HepG2 (cell line): ENCODE results near the gene FBXO24. TPM values are rescaled to one million over a fixed set of nuclear protein-coding genes. Genes with fewer than 3 reads are reported as not detected.

ENCODE experiments used
- ATAC-seq: fragments of 200-7000 bp; cut with Tn5 transposase; 3 replicates; pipeline ENCODE4 v1.9.1; 2020; ENCODE audit warnings: mild to moderate bottlenecking, moderate library complexity
- BruUV-seq: library from RNA; stranded (reverse); fragments of 400-500 nt; replicated peaks from 2 replicates; lab custom pipeline; 2021; lab: Mats Ljungman, UMichigan
- CTCF ChIA-PET: fragments of 300-600 bp; formaldehyde crosslinking; extraction: SDS; loops from one replicate; lab custom pipeline; 2021; ENCODE audit warnings: low total read pairs, inconsistent platforms, low intra/inter-chr PET ratio; lab: Yijun Ruan, JAX
- POLR2A ChIA-PET: fragments of 350-600 bp; sonication (Branson Sonifier 250); formaldehyde crosslinking; loops from one replicate; lab custom pipeline; 2020; ENCODE audit warnings: antibody characterized with exemption, inconsistent platforms; lab: Yijun Ruan, JAX
- DNase-seq: peaks from one replicate; pipeline ENCODE4 v3.0.0-alpha.2; 2015; ENCODE audit warnings: low spot score
- FAIRE-seq: peaks from 3 replicates; lab custom pipeline; 2011; peaks lifted over from hg19 to GRCh38; lab: Jason Lieb, UNC
- H2AFZ ChIP-seq: one replicate; pipeline ENCODE4 v1.6.1; 2011; ENCODE audit warnings: low read length, inconsistent platforms
- H3K27ac ChIP-seq: fragments of 300-600 bp; 3 replicates; pipeline ENCODE4 v1.8.0; 2011; ENCODE audit warnings: mixed run types, mild to moderate bottlenecking, mixed read lengths, low read length, inconsistent platforms; ENCODE audit not compliant: insufficient read depth; ENCODE audit errors: extremely low read length
- H3K27me3 ChIP-seq, 2 experiments: fragments of 200-600 bp in 1 of 2; 2 replicates in 1 of 2; 3 replicates in 1 of 2; pipeline versions ENCODE4 v1.6.0 to v1.8.0; 2011; ENCODE audit warnings: low read length in 2 of 2, mild to moderate bottlenecking in 2 of 2, moderate library complexity in 2 of 2, inconsistent platforms in 1 of 2; ENCODE audit not compliant: insufficient read depth in 2 of 2, control insufficient read depth in 1 of 2
- H3K36me3 ChIP-seq, 2 experiments: fragments of 200-600 bp in 1 of 2; replicated peaks in 1 of 2; 2 replicates in 1 of 2; 3 replicates in 1 of 2; pipeline versions ENCODE4 v1.5.1 to v1.8.0; 2011; ENCODE audit warnings: low read length in 2 of 2, inconsistent platforms in 1 of 2; ENCODE audit not compliant: insufficient read depth in 2 of 2, control insufficient read depth in 1 of 2
- H3K4me1 ChIP-seq: 2 replicates; pipeline ENCODE4 v1.5.1; 2012; ENCODE audit warnings: low read length, inconsistent platforms; ENCODE audit not compliant: insufficient read depth
- H3K4me2 ChIP-seq: 2 replicates; pipeline ENCODE4 v1.6.0; 2011; ENCODE audit warnings: low read depth, low read length, inconsistent platforms
- H3K4me3 ChIP-seq, 3 experiments: fragments of 200-600 bp in 1 of 3; sonication (generic), shearing (Covaris generic) in 1 of 3; replicated peaks in 1 of 3; 2 replicates each; pipeline ENCODE4 v1.5.1; 2011 to 2016; ENCODE audit warnings: low read length in 3 of 3, inconsistent platforms in 2 of 3, low read depth in 2 of 3, mild to moderate bottlenecking in 2 of 3, control low read depth in 1 of 3, mixed read lengths in 1 of 3; ENCODE audit not compliant: insufficient read depth in 1 of 3
- H3K79me2 ChIP-seq: one replicate; pipeline ENCODE4 v1.6.1; 2011; ENCODE audit warnings: low read length, inconsistent platforms; ENCODE audit not compliant: insufficient read depth
- H3K9ac ChIP-seq: 2 replicates; pipeline ENCODE4 v1.6.0; 2011; ENCODE audit warnings: mild to moderate bottlenecking, low read depth, low read length, inconsistent platforms; ENCODE audit not compliant: insufficient read depth
- H3K9me3 ChIP-seq: 2 replicates; pipeline ENCODE4 v1.5.1; 2012; ENCODE audit warnings: mild to moderate bottlenecking, low read length
- H4K20me1 ChIP-seq: 2 replicates; pipeline ENCODE4 v1.6.0; 2011; ENCODE audit warnings: inconsistent platforms, mild to moderate bottlenecking, low read length, moderate library complexity; ENCODE audit not compliant: insufficient read depth
- ARNT ChIP-seq: fragments of 450-650 bp; IDR thresholded peaks from 2 replicates; pipeline ENCODE4 v1.6.1; 2017
- CAMTA2 ChIP-seq: sonication (generic); formaldehyde crosslinking; IDR thresholded peaks from 2 replicates; pipeline ENCODE4 v1.4.0; 2020; ENCODE audit warnings: mild to moderate bottlenecking, missing genetic modification reagents, borderline replicate concordance
- IKZF1 ChIP-seq: fragments of 450-650 bp; IDR thresholded peaks from 2 replicates; pipeline ENCODE4 v1.7.1; 2016
- JUNB ChIP-seq: sonication (generic); formaldehyde crosslinking; IDR thresholded peaks from 2 replicates; pipeline ENCODE4 v1.8.0; 2022; ENCODE audit warnings: missing genetic modification reagents, mild to moderate bottlenecking, borderline replicate concordance
- KMT2B ChIP-seq: IDR thresholded peaks from 2 replicates; pipeline ENCODE4 v1.6.1; 2016; ENCODE audit warnings: missing genetic modification reagents, missing compliant biosample characterization
- NR2C2 ChIP-seq: sonication (generic); formaldehyde crosslinking; IDR thresholded peaks from 2 replicates; pipeline ENCODE4 v1.4.0; 2020; ENCODE audit warnings: missing genetic modification reagents, mild to moderate bottlenecking, moderate library complexity, borderline replicate concordance
- SAP130 ChIP-seq: IDR thresholded peaks from 2 replicates; pipeline ENCODE4 v1.6.1; 2016; ENCODE audit warnings: low read depth
- SMARCE1 ChIP-seq: fragments of 450-650 bp; IDR thresholded peaks from 2 replicates; pipeline ENCODE4 v1.6.1; 2017; ENCODE audit warnings: borderline replicate concordance
- STAG1 ChIP-seq: sonication (generic); formaldehyde crosslinking; IDR thresholded peaks from 2 replicates; pipeline ENCODE4 v1.4.0; 2020; ENCODE audit warnings: missing genetic modification reagents
- ZNF143 ChIP-seq: sonication (generic); formaldehyde crosslinking; IDR thresholded peaks from 2 replicates; pipeline ENCODE4 v1.4.0; 2020; ENCODE audit warnings: missing genetic modification reagents
- ZNF484 ChIP-seq: sonication (generic); formaldehyde crosslinking; IDR thresholded peaks from 2 replicates; pipeline ENCODE4 v1.5.1; 2020; ENCODE audit warnings: mild to moderate bottlenecking, low read depth, missing genetic modification reagents, borderline replicate concordance
- ZNF503 ChIP-seq: sonication (generic); formaldehyde crosslinking; IDR thresholded peaks from 2 replicates; pipeline ENCODE4 v1.4.0; 2020; ENCODE audit warnings: missing genetic modification reagents
- ZNF816 ChIP-seq: sonication (generic); formaldehyde crosslinking; IDR thresholded peaks from 2 replicates; pipeline ENCODE4 v1.8.0; 2022; ENCODE audit warnings: missing genetic modification reagents, mild to moderate bottlenecking, borderline replicate concordance
- WGBS: methylation state at CpG from one replicate; pipeline ENCODE4 v1.1.6; 2017; ENCODE audit warnings: low lambda C conversion rate; 5-methylcytosine and 5-hydroxymethylcytosine counted together
- in situ Hi-C: cut with HindIII; loops from 2 replicates; pipeline ENCODE4 v1.10.0; 2017; ENCODE audit warnings: low pct_unique_long_range_greater_than_20kb; ENCODE audit not compliant: extremely low pct_ligation_motif_present
- intact Hi-C: fragments of 100-400 bp; cut with micrococcal nuclease; formaldehyde crosslinking; loops from one replicate; pipeline ENCODE4 v1.10.0; 2022; ENCODE audit not compliant: unreplicated experiment
- polyA plus RNA-seq, 8 experiments: library from polyadenylated mRNA; depleted of rRNA in 3 of 8; stranded (reverse) in 7 of 8; unstranded in 1 of 8; fragments of >200 nt; fragmentation: Illumina TruSeq in 4 of 8; extraction: Trizol in 4 of 8; gene quantifications; 2 replicates each; pipeline versions ENCODE4 v1.2.1 to v1.2.3, GENCODE V29; 2011 to 2016; ENCODE audit warnings: low read depth in 4 of 8, missing spikeins in 1 of 8, mixed read lengths in 1 of 8; ENCODE audit not compliant: insufficient read depth in 1 of 8
- total RNA-seq, 5 experiments: library from RNA; depleted of rRNA; stranded (reverse); fragments of >200 nt; fragmentation: Illumina TruSeq; extraction: Trizol; gene quantifications; 2 replicates each; pipeline ENCODE4 v1.2.3, GENCODE V29; 2016; ENCODE audit warnings: low read depth in 1 of 5
- TF ChIP-seq, protein P1 (sequence below): sonication (generic); formaldehyde crosslinking; IDR thresholded peaks from 2 replicates; pipeline ENCODE4 v1.5.1; 2020; ENCODE audit warnings: missing genetic modification reagents, mild to moderate bottlenecking, borderline replicate concordance
- TF ChIP-seq, protein P2 (sequence below): sonication (generic); formaldehyde crosslinking; IDR thresholded peaks from 2 replicates; pipeline ENCODE4 v1.9.0; 2022; ENCODE audit warnings: missing genetic modification reagents, mild to moderate bottlenecking, borderline replicate concordance

FBXO24 gene
- total and polyA plus RNA-seq, 2 of the 13 experiments (the other 11 are each of a cell fraction or from before 2014, with no cell fraction given) = 0.20 to 0.55 TPM

DNA sequence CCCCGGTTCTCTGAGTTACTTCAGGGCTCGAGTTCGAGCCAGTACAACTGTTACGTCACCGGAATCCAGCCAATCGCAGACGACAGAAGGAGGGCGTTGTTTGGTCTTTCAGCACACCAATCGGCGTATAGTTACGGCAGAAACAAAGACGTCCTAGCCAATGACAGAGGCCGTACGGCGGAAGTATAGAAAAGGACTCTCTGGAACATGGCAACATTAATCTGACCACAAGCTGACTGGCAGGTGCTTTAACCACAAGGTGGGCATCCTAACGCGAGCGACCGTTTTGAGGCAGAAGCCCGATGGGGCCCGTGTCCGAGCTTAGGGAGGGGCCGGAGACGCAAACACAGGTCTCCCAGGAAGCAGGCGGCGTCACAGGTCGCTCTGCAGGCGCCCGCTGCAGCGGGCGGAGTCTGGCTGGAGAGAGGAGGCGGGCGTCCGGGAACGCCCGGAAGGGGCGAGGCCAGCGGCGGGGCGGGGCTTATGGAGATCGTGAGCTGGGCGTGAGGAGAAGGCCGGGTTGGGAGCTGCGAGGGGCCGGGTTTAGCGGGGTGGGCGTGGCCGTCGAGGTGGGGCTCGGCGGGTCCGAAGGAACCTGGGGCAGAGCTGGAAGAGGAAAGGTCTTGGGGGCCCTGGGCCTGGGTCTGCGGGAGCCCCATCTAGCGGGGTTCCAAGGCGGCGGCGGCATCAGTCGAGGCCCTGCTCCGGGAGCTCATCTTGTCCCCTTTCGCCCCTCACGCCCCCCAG is 26.0 kb downstream of the FBXO24 start, which contains the start of gene MOSPD3 (continued):
- TF ChIP-seq, protein P1, sequence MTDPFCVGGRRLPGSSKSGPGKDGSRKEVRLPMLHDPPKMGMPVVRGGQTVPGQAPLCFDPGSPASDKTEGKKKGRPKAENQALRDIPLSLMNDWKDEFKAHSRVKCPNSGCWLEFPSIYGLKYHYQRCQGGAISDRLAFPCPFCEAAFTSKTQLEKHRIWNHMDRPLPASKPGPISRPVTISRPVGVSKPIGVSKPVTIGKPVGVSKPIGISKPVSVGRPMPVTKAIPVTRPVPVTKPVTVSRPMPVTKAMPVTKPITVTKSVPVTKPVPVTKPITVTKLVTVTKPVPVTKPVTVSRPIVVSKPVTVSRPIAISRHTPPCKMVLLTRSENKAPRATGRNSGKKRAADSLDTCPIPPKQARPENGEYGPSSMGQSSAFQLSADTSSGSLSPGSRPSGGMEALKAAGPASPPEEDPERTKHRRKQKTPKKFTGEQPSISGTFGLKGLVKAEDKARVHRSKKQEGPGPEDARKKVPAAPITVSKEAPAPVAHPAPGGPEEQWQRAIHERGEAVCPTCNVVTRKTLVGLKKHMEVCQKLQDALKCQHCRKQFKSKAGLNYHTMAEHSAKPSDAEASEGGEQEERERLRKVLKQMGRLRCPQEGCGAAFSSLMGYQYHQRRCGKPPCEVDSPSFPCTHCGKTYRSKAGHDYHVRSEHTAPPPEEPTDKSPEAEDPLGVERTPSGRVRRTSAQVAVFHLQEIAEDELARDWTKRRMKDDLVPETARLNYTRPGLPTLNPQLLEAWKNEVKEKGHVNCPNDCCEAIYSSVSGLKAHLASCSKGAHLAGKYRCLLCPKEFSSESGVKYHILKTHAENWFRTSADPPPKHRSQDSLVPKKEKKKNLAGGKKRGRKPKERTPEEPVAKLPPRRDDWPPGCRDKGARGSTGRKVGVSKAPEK (CRISPR knock-in tag) = no peak
- TF ChIP-seq JUNB (CRISPR knock-in tag) = no peak

DNA sequence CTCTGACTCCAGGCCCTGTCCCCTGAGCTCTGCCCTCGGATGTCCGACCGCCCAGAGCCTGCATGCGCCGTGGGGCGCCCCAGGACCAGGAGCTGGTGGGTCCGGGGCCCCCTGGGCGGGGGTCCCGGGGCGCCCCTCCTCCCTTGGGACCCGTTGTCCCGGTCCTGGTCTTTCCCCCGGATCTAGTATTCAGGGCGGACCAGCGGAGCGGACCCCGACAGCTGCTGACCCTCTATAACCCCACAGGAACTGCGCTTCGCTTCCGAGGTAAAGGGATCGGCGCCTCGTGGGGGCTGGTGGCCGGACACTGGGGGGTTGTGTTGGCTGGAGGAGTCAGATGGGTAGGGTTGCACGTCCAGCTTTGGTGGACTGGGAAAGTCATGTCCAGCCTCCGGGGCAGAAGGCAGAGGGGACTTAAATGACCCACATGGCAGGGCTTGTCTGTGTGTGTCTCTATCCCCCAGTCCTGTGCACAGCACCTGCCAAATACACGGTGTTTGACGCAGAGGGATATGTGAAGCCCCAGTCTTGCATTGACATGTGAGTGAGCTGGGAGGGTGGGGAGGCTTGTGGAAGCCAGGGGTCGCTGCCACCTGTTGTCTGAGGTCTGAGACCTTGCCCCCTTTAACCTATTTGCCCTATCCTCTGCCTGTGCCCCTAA is 26.7 kb downstream of the FBXO24 start:
- Histone ChIP-seq H3K27me3 (no peaks in the 10 kb centered on the region), H3K36me3 (no peaks in the 10 kb centered on the region), H2AFZ (no peak overlapping the region), H3K79me2 (no peaks in the 10 kb centered on the region), H3K27ac (peak overlapping the region; percentile 95), H3K4me2 (peak overlapping the region; percentile 95), H4K20me1 (no peaks in the 10 kb centered on the region), H3K4me1 (peaks cover 29% of the 10 kb centered on the region), H3K9me3 (no peaks in the 10 kb centered on the region), H3K9ac (peak overlapping the region; percentile 79), H3K4me3 (peak overlapping the region; percentile 61 to 81 (median 77))
- peak; percentile 34 for FAIRE-seq
- peak; percentile 32 for DNase-seq
- in situ Hi-C loops (loop anchor here (5.0 kb wide), 1 partner anchor 79 kb away; the partner anchor contains the start of gene GIGYF1), intact Hi-C loops (loop anchor here (1.0 to 5.0 kb wide), 2 partner anchors 27 to 79 kb away; partner anchors contain the start of genes FBXO24, GIGYF1 and LRCH4)
- TSS peak; percentile 71 for BruUV-seq
- ChIA-PET CTCF (no interaction called here), POLR2A (interaction anchor here (0.6 to 3.7 kb wide), 35 partner anchors 9 to 262 kb away, joined by 3 to 61 read pairs (median 5); partner anchors contain the start of genes ACTL6B, AGFG2, EPHB4 and FBXO24)
- 0% methylated on average over 4 of the region's 29 CpGs for WGBS
- peak; percentile 45 for ATAC-seq
- TF ChIP-seq CAMTA2 (CRISPR knock-in tag) (0 out of 2 replicates have a peak, but pooled peaks have one; percentile 61), ARNT (no peak), SMARCE1 (no peak), STAG1 (CRISPR knock-in tag) (peak; percentile 58), ZNF143 (no peak), ZNF816 (CRISPR knock-in tag) (0 out of 2 replicates have a peak, but pooled peaks have one; percentile 58), KMT2B (CRISPR knock-in tag) (no peak), SAP130 (CRISPR knock-in tag) (peak; percentile 52; the same call in 1 of the 2 replicates), ZNF503 (CRISPR knock-in tag) (no peak), ZNF484 (no peak), NR2C2 (CRISPR knock-in tag) (no peak), IKZF1 (no peak)
- TF ChIP-seq, protein P2, sequence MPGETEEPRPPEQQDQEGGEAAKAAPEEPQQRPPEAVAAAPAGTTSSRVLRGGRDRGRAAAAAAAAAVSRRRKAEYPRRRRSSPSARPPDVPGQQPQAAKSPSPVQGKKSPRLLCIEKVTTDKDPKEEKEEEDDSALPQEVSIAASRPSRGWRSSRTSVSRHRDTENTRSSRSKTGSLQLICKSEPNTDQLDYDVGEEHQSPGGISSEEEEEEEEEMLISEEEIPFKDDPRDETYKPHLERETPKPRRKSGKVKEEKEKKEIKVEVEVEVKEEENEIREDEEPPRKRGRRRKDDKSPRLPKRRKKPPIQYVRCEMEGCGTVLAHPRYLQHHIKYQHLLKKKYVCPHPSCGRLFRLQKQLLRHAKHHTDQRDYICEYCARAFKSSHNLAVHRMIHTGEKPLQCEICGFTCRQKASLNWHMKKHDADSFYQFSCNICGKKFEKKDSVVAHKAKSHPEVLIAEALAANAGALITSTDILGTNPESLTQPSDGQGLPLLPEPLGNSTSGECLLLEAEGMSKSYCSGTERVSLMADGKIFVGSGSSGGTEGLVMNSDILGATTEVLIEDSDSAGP (CRISPR knock-in tag) = peak; percentile 28; the same call in 1 of the 2 replicates
